ENCODE data around the gene TCF12. TPM values are rescaled to one million over a fixed set of nuclear protein-coding genes. Genes with fewer than 3 reads are reported as not detected.

The TCF12 gene
- polyA plus RNA-seq, 4 donors: 15.4 to 62.0 (median 18.5) TPM

GRCh38 chr15:57339321-57339720 is 420.9 kb downstream of the TCF12 start:
- Histone ChIP-seq H3K27me3 (ENCODE audit: control insufficient read depth in 3 of 3, insufficient read depth in 3 of 3, low read length in 3 of 3) (peaks cover 0 to 2% (median 0%) of the 10 kb centered on the region in 3 donors), H3K36me3 (ENCODE audit: control insufficient read depth in 3 of 3, insufficient read depth in 2 of 3, low read depth in 1 of 3, low read length in 3 of 3) (no peaks in the 10 kb centered on the region), H3K9me3 (ENCODE audit: control insufficient read depth in 2 of 2, insufficient read depth in 1 of 2, low read depth in 1 of 2, low read length in 1 of 2) (no peaks in the 10 kb centered on the region), H3K4me1 (ENCODE audit: control insufficient read depth in 3 of 3, insufficient read depth in 2 of 3, low read depth in 1 of 3, low read length in 2 of 3) (peaks cover 0 to 25% (median 3%) of the 10 kb centered on the region in 3 donors), H3K27ac (ENCODE audit: low read depth in 1 of 3, low read length in 2 of 3) (no peak overlapping the region), H3K4me3 (ENCODE audit: low read depth in 1 of 3, low read length in 3 of 3) (no peak overlapping the region)
- FAIRE-seq (no peak), DNase-seq (no peak)
- WGBS, 3 donors: 89 to 96% (median 92%) methylated on average over 5 of the region's 5 CpGs

Other genes with a start within 250 kb of the TCF12 start
- gene ZNF280D, start 185.1 kb upstream of the TCF12 start, polyA plus RNA-seq: 10 to 100 TPM in 3 of 4 donors, 1 to 10 TPM in 1; 6.8 to 44.4 (median 11.0) TPM

Data from small intestine (tissue), 7 donors.